ENCODE data around the gene KCNIP2.

KCNIP2 gene

GRCh38 chr10:101874252-101874651 is 30.7 kb upstream of the KCNIP2 start:
- DNase-seq = no peak
- no peak for TF ChIP-seq POLR2A (IDR thresholded peaks at IDR 0.05; ENCODE audit: low read length)
- no peak for TF ChIP-seq GATA1 (IDR thresholded peaks at IDR 0.05; ENCODE audit: low read depth, low read length)

- TF ChIP-seq GATA1 (IDR thresholded peaks at IDR 0.05; ENCODE audit: low read depth, low read length) = no peak
- TF ChIP-seq POLR2A (IDR thresholded peaks at IDR 0.05; ENCODE audit: low read length) = no peak
Measured at GRCh38 chr10:101867931-101868330, 24.3 kb upstream of the KCNIP2 start.

DNA sequence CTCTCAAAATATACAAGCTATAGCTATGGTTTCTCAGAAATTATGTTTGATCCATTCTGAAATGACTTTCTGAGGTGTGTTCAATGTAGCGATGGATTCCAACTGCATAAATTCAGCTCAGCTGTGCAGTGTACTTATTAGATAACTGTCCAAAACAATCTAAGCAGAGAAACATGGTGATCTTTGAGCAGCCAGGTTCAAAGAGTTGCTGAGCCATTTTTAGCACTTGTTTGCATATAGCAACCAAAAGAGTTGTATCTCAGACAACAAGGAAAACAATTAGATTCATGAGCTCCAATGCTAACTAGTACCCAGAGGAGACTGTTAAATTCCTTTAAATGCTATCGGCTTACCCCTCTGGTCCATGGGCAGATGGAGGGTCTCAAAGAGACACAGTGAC is 15.9 kb upstream of the KCNIP2 start:
- TF ChIP-seq GATA1 (IDR thresholded peaks at IDR 0.05; ENCODE audit: low read depth, low read length) = no peak
- no peak for TF ChIP-seq POLR2A (IDR thresholded peaks at IDR 0.05; ENCODE audit: low read length)
- no peak for DNase-seq

More at GRCh38 chr10:101867931-101868330, 24.3 kb upstream of the KCNIP2 start:
- DNase-seq = no peak

- TF ChIP-seq POLR2A (IDR thresholded peaks at IDR 0.05; ENCODE audit: low read length) (no peak), GATA1 (IDR thresholded peaks at IDR 0.05; ENCODE audit: low read depth, low read length) (no peak)
- peak in 1 of 2 experiments; percentile 18 for DNase-seq
Measured at GRCh38 chr10:101858723-101859500, 15.3 kb upstream of the KCNIP2 start.

GRCh38 chr10:101857802-101858476 is 14.3 kb upstream of the KCNIP2 start:
- DNase-seq = no peak
- TF ChIP-seq POLR2A (IDR thresholded peaks at IDR 0.05; ENCODE audit: low read length) = no peak
- no peak for TF ChIP-seq GATA1 (IDR thresholded peaks at IDR 0.05; ENCODE audit: low read depth, low read length)

DNA sequence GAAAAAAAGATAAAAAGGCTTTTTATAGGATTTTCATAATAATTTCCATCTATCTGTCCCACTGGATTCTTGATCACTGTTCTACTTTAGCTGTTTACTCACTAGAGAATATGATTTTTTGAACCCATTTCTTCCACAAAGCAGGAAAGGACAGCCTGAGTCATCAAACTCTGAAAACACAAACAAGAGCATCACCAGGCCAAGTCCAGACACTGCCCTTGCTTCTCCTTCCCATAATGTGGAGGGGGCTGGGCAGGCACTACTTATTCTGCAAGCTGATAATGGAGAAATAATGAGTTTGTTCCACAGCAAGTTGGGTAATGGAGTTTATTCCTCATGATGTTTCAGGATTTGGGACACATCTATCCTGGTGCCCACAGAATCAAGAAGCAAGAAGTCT is 13.0 kb upstream of the KCNIP2 start:
- TF ChIP-seq GATA1 (IDR thresholded peaks at IDR 0.05; ENCODE audit: low read depth, low read length) = no peak
- TF ChIP-seq POLR2A (IDR thresholded peaks at IDR 0.05; ENCODE audit: low read length) = no peak
- DNase-seq = no peak

- TF ChIP-seq POLR2A (IDR thresholded peaks at IDR 0.05; ENCODE audit: low read length) (no peak), GATA1 (IDR thresholded peaks at IDR 0.05; ENCODE audit: low read depth, low read length) (no peak)
- no peak for DNase-seq
Measured at GRCh38 chr10:101851411-101852116, 8.0 kb upstream of the KCNIP2 start.

DNA sequence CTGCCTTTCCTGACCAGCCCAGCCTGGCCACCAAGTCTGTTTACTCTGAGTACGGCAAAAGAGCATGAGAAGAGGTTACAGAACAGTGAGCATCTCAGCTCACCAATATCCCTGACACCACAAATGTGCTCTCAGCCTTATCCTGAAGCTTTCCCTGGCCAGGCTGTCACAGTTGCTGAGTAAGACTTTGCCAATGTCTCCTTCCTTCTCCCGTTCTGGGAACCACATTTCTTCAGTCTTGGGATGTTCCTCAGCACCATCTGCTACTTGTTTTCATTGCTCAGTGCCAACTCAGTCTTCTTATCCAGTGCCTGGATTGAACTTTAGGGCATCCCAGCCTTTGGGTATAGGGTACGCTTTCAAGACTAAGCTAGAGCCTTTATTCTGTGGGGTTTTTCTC is 7.1 kb upstream of the KCNIP2 start:
- TF ChIP-seq POLR2A (IDR thresholded peaks at IDR 0.05; ENCODE audit: low read length) (no peak), GATA1 (IDR thresholded peaks at IDR 0.05; ENCODE audit: low read depth, low read length) (no peak)
- DNase-seq = no peak

DNA sequence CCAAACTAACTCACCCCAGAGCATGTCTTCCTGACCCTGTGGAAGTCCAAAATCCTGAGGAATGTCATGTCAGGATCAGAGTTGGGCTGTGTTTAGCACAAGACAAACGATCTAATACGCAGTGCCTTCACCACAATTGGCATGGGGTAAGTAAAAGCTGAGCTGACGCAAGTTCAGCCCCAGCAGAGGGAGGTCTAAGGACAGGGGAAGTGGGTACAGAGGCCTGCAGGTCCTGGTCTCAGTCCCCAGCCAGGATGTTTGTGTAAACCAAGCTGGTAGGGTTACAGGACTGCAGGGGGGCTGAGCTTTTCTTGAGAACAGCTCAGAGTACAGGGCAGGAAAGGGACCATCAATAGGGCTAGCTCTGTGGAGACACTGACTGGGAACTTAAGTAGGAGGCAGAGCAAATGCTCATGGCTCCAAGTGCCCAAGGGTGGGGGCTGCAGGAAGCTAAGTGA is 5.3 kb upstream of the KCNIP2 start:
- TF ChIP-seq POLR2A (IDR thresholded peaks at IDR 0.05; ENCODE audit: low read length) = no peak
- TF ChIP-seq GATA1 (IDR thresholded peaks at IDR 0.05; ENCODE audit: low read depth, low read length) = no peak
- no peak for DNase-seq

- DNase-seq = no peak
- TF ChIP-seq GATA1 (IDR thresholded peaks at IDR 0.05; ENCODE audit: low read depth, low read length) = no peak
- no peak for TF ChIP-seq POLR2A (IDR thresholded peaks at IDR 0.05; ENCODE audit: low read length)
Measured at GRCh38 chr10:101848408-101848807, 4.8 kb upstream of the KCNIP2 start.

DNA sequence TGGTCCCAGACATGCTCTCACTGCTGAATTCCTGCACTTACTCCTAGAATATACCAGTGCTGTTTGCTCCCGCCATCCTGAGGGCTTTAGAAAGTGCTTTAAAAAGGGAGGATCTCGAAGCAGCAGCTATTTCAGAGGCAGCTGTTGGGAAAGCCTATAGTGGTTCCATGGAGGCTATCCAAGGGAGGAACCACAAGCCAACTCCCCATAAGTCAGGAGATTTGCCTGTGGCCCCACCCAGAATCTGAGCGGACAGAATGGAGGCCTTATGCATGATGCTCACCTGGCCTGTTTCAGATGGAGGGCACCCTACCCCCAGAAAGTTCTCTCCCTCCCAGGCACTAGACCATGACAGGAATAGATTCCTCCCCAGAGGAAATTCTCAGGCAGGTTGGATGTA is 2.3 kb upstream of the KCNIP2 start:
- no peak for DNase-seq
- TF ChIP-seq GATA1 (IDR thresholded peaks at IDR 0.05; ENCODE audit: low read depth, low read length) = no peak

GRCh38 chr10:101841826-101842225 is 1.8 kb downstream of the KCNIP2 start:
- no peak for DNase-seq
- no peak for TF ChIP-seq GATA1 (IDR thresholded peaks at IDR 0.05; ENCODE audit: low read depth, low read length)
- no peak for TF ChIP-seq POLR2A (IDR thresholded peaks at IDR 0.05; ENCODE audit: low read length)

GRCh38 chr10:101840741-101841453 is 2.7 kb downstream of the KCNIP2 start:
- TF ChIP-seq POLR2A (IDR thresholded peaks at IDR 0.05; ENCODE audit: low read length) (no peak), GATA1 (IDR thresholded peaks at IDR 0.05; ENCODE audit: low read depth, low read length) (no peak)
- DNase-seq = peak; percentile 87 to 90

Measured in erythroblast (primary cell).